ENCODE results near the gene PODN.

Gene PODN

DNA sequence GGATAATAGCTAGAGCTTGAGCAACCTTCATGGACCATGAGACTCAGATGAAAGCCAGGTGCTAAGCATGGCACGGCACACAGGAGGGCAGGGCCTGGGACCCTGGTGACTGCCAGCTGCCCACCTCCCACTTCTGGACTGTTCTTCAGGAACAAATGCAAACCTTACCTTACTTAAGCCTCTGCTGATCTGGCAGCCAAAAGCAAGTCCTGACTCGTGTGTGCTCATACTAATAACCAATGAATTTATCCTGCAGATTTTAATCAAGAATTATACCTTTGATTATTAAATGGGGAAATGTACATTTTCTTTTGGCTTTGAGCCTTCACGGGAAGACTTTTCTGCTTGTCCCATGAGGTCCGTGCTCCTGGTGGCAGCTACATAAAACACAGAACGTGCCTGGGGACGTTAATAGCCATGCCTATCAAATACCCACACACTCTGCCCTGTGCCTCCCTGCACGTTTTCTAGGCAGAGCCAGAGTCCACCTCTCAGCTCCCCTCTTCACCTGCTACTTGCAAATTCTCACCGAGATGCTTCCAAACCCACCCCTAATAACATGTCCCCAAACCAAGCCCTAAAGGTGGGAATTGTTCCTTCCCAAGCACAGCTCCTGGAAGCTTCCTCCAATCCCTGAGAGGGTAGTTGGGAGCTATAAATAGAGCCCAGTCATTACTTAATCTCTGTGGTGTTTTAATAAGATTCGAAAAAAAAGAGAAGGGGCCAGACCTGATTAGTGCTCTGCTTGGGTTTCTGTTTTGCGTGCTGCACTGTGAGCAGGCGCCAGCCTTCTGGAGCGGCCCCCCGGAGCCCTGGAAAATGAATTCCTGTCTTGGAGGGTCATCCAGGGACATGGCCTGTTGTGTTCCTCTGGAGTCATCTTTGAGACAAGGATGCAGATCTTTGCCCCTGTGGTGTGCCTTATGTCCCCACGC is 46.9 kb downstream of the PODN start:
- Histone ChIP-seq H3K27me3 (replicated peaks; ENCODE audit: insufficient read depth, low read length) (no peaks in the 10 kb centered on the region), H3K36me3 (replicated peaks; ENCODE audit: insufficient read depth, low read length) (no peaks in the 10 kb centered on the region), H3K4me2 (ENCODE audit: low read depth, low read length) (no peak overlapping the region), H3F3A (ENCODE audit: insufficient read depth, low read length) (no peaks in the 10 kb centered on the region), H4K20me1 (ENCODE audit: insufficient read depth, low read length) (no peaks in the 10 kb centered on the region), H3K27ac (ENCODE audit: low read length) (no peak overlapping the region), H3K79me2 (ENCODE audit: low read length) (no peaks in the 10 kb centered on the region), H3K9me3 (replicated peaks; ENCODE audit: insufficient read depth, low read length) (no peaks in the 10 kb centered on the region), H3K4me3 (ENCODE audit: low read length) (no peak overlapping the region), H3K4me1 (ENCODE audit: low read length) (no peaks in the 10 kb centered on the region), H2AFZ (ENCODE audit: low read length) (no peak overlapping the region), H3K9me2 (replicated peaks; ENCODE audit: insufficient read depth, low read length) (no peaks in the 10 kb centered on the region), H3K9ac (ENCODE audit: low read length) (no peak overlapping the region)
- no peak for DNase-seq
- TF ChIP-seq, protein P1, sequence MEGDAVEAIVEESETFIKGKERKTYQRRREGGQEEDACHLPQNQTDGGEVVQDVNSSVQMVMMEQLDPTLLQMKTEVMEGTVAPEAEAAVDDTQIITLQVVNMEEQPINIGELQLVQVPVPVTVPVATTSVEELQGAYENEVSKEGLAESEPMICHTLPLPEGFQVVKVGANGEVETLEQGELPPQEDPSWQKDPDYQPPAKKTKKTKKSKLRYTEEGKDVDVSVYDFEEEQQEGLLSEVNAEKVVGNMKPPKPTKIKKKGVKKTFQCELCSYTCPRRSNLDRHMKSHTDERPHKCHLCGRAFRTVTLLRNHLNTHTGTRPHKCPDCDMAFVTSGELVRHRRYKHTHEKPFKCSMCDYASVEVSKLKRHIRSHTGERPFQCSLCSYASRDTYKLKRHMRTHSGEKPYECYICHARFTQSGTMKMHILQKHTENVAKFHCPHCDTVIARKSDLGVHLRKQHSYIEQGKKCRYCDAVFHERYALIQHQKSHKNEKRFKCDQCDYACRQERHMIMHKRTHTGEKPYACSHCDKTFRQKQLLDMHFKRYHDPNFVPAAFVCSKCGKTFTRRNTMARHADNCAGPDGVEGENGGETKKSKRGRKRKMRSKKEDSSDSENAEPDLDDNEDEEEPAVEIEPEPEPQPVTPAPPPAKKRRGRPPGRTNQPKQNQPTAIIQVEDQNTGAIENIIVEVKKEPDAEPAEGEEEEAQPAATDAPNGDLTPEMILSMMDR (IDR thresholded peaks at IDR 0.05; ENCODE audit: low read length) = no peak
- TF ChIP-seq EZH2 (optimal IDR thresholded peaks at IDR 0.05; ENCODE audit: low read depth, low read length) (no peak), EZH2phosphoT487 (IDR thresholded peaks at IDR 0.05; ENCODE audit: low read length) (no peak)

DNA sequence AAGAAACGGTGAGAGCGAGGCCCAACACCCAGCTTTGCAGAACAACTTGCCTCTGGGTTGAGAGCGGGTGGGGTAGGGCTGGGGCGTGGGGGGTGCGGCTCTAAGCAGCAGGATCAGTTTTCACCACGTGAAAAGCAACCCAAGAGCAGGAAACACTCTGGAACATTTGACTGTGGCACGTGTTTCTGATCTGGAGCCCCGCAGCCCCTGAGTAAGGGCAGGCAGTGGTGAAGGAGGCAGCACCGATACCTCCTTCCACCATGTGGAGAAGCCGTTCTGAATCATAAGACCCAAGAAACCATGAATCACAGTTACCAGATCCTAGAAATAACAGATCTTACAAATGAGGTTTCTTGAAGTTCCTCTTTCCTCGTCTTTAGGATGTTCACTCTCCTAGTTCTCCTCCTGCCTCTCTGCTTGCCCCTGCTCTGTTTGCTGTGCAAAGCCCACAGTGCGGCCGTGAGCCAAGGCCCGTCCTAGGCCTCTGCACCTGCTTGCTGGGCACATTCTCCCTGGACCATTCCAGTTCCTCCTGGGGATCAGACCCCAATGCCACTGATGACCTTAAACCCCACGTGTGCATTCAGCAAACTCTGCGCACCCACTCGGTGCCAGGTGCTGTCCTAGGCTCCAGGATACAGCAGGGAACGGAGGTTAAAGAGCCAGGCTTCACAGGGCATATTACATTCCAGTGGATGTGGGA is 48.5 kb downstream of the PODN start:
- no peaks in the 10 kb centered on the region for H3K36me3 ChIP-seq (replicated peaks; ENCODE audit: insufficient read depth, low read length)
- no peak overlapping the region for H3K4me2 ChIP-seq (ENCODE audit: low read depth, low read length)
- no peak overlapping the region for H3K9ac ChIP-seq (ENCODE audit: low read length)
- H3F3A ChIP-seq (ENCODE audit: insufficient read depth, low read length) = no peaks in the 10 kb centered on the region
- no peak overlapping the region for H3K4me3 ChIP-seq (ENCODE audit: low read length)
- H3K9me2 ChIP-seq (replicated peaks; ENCODE audit: insufficient read depth, low read length) = no peaks in the 10 kb centered on the region
- no peak overlapping the region for H3K27ac ChIP-seq (ENCODE audit: low read length)
- no peaks in the 10 kb centered on the region for H3K79me2 ChIP-seq (ENCODE audit: low read length)
- H3K9me3 ChIP-seq (replicated peaks; ENCODE audit: insufficient read depth, low read length) = no peaks in the 10 kb centered on the region
- H3K27me3 ChIP-seq (replicated peaks; ENCODE audit: insufficient read depth, low read length) = no peaks in the 10 kb centered on the region
- H4K20me1 ChIP-seq (ENCODE audit: insufficient read depth, low read length) = no peaks in the 10 kb centered on the region
- TF ChIP-seq EZH2 (optimal IDR thresholded peaks at IDR 0.05; ENCODE audit: low read depth, low read length) = no peak
- TF ChIP-seq, protein P1 (IDR thresholded peaks at IDR 0.05; ENCODE audit: low read length) = no peak
- no peak for TF ChIP-seq EZH2phosphoT487 (IDR thresholded peaks at IDR 0.05; ENCODE audit: low read length)
- no peak overlapping the region for H2AFZ ChIP-seq (ENCODE audit: low read length)
- H3K4me1 ChIP-seq (ENCODE audit: low read length) = no peaks in the 10 kb centered on the region
- no peak for DNase-seq

DNA sequence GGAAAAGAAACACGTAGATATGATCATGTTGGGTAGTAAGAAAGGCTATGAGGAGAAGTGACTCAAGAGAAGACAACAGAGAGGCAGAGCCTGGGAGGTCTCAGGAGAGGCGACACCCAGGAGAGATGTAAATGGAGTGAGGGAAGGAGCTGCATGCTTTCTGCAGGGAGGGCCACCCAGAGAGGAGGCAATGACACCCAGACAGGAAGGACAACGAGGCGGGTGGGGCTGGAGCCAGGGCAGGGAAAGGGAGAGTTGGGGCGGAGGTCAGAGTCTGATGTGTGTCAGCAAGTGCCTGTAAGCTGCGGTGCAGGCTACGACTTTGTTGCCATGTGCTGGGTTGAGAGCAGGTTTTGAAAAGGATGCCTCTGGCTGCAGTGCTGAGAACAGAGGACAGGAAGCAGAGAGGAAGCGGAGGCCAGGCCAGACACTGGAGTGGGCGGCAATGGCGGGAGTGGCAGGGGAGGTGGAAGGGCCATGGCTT is 49.1 kb downstream of the PODN start:
- no peak overlapping the region for H3K9ac ChIP-seq (ENCODE audit: low read length)
- no peaks in the 10 kb centered on the region for H3K9me2 ChIP-seq (replicated peaks; ENCODE audit: insufficient read depth, low read length)
- H3K36me3 ChIP-seq (replicated peaks; ENCODE audit: insufficient read depth, low read length) = no peaks in the 10 kb centered on the region
- no peak overlapping the region for H3K4me2 ChIP-seq (ENCODE audit: low read depth, low read length)
- H3K27ac ChIP-seq (ENCODE audit: low read length) = no peak overlapping the region
- no peak for TF ChIP-seq EZH2phosphoT487 (IDR thresholded peaks at IDR 0.05; ENCODE audit: low read length)
- TF ChIP-seq, protein P1 (IDR thresholded peaks at IDR 0.05; ENCODE audit: low read length) = no peak
- TF ChIP-seq EZH2 (optimal IDR thresholded peaks at IDR 0.05; ENCODE audit: low read depth, low read length) = no peak
- no peaks in the 10 kb centered on the region for H3K79me2 ChIP-seq (ENCODE audit: low read length)
- no peaks in the 10 kb centered on the region for H3F3A ChIP-seq (ENCODE audit: insufficient read depth, low read length)
- H4K20me1 ChIP-seq (ENCODE audit: insufficient read depth, low read length) = no peaks in the 10 kb centered on the region
- no peak for DNase-seq
- H3K4me3 ChIP-seq (ENCODE audit: low read length) = no peak overlapping the region
- H2AFZ ChIP-seq (ENCODE audit: low read length) = no peak overlapping the region
- H3K27me3 ChIP-seq (replicated peaks; ENCODE audit: insufficient read depth, low read length) = no peaks in the 10 kb centered on the region
- H3K9me3 ChIP-seq (replicated peaks; ENCODE audit: insufficient read depth, low read length) = no peaks in the 10 kb centered on the region
- H3K4me1 ChIP-seq (ENCODE audit: low read length) = no peaks in the 10 kb centered on the region
